Peyer's patch (tissue), 4 donors: ENCODE measurements around the gene PVALEF.

Source experiments
- CTCF ChIP-seq, 6 experiments: fragments of 450-650 bp in 4 of 6; fragments of 200-600 bp in 2 of 6; sonication (generic) in 1 of 6; IDR thresholded peaks; one replicate each; pipeline ENCODE4 v1.5.1; 2017 to 2019; ENCODE audit warnings: antibody characterized with exemption in 6 of 6, mild to moderate bottlenecking in 3 of 6, moderate library complexity in 1 of 6
- POLR2A ChIP-seq, 2 donors: fragments of 450-650 bp; IDR thresholded peaks; one replicate each; pipeline ENCODE4 v1.5.1; 2017; ENCODE audit warnings: antibody characterized with exemption in 2 of 2, mild to moderate bottlenecking in 2 of 2, moderate library complexity in 2 of 2

GRCh38 chr17:81163051-81163695 is 2.1 kb upstream of the PVALEF start:
- TF ChIP-seq CTCF (IDR thresholded peaks at IDR 0.05) (no peak), POLR2A (IDR thresholded peaks at IDR 0.05) (no peak)
